ENCODE results near the gene ARMC6. TPM values are rescaled to one million over a fixed set of nuclear protein-coding genes. Genes with fewer than 3 reads are reported as not detected.

ARMC6 gene
- total and polyA plus RNA-seq, 2 of the 13 experiments (the other 11 are each of a cell fraction or from before 2014, with no cell fraction given), result 16.2 to 36.8 TPM

DNA sequence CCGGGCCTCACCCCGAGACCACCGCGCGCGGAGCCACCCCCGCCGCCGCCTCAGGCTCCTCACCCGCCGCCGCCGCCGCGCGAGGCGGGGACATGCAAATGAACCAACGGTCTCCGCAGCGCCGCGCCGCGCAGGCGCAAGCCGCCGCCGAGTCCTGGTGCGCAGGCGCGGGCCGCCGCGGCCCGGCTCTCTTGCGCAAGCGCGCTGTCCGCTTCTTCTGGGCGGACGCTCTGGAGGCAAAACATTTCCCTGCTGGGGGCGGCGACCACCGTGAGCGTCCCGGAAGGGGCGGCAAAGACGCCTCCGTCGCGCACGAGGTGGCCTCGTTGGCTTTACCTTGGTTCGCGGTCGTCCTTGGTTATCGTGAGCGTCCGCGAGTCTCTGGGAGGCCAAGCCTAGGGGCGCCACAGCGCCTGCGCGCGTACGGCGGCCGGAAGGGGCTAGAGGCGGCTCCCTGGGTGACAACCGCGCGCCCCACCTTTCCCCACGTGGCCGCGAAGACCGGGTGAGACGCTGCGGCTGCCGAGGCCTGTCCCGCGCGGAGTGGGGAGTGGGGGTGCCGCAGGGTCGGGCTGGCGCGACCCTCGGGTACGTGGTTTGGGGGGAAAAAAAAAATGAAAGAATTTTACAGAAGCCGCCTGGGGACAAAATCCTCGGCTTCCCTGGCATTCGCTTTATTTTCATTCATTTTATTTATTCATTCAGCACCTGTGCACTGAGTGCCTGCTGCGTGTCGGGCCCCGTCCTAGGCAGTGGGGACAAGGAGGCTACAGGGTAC is at the start of gene ARMC6, which contains the start of gene SUGP2 (continued):
- TF ChIP-seq, protein P1, sequence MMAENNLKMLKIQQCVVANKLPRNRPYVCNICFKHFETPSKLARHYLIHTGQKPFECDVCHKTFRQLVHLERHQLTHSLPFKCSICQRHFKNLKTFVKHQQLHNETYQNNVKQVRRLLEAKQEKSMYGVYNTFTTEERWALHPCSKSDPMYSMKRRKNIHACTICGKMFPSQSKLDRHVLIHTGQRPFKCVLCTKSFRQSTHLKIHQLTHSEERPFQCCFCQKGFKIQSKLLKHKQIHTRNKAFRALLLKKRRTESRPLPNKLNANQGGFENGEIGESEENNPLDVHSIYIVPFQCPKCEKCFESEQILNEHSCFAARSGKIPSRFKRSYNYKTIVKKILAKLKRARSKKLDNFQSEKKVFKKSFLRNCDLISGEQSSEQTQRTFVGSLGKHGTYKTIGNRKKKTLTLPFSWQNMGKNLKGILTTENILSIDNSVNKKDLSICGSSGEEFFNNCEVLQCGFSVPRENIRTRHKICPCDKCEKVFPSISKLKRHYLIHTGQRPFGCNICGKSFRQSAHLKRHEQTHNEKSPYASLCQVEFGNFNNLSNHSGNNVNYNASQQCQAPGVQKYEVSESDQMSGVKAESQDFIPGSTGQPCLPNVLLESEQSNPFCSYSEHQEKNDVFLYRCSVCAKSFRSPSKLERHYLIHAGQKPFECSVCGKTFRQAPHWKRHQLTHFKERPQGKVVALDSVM (CRISPR knock-in tag; IDR thresholded peaks at IDR 0.05), result 0 out of 2 replicates have a peak, but pooled peaks have one; percentile 12
- TF ChIP-seq, protein P2, sequence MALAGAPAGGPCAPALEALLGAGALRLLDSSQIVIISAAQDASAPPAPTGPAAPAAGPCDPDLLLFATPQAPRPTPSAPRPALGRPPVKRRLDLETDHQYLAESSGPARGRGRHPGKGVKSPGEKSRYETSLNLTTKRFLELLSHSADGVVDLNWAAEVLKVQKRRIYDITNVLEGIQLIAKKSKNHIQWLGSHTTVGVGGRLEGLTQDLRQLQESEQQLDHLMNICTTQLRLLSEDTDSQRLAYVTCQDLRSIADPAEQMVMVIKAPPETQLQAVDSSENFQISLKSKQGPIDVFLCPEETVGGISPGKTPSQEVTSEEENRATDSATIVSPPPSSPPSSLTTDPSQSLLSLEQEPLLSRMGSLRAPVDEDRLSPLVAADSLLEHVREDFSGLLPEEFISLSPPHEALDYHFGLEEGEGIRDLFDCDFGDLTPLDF (CRISPR knock-in tag; IDR thresholded peaks at IDR 0.05), result 0 out of 2 replicates have a peak, but pooled peaks have one; percentile 37
- TF ChIP-seq HNRNPUL1 (IDR thresholded peaks at IDR 0.05; ENCODE audit: low read depth, low read length) (no peak), ESRRA (CRISPR knock-in tag; IDR thresholded peaks at IDR 0.05; ENCODE audit: low read depth) (peak; percentile 38; the same call in 1 of the 2 replicates), ATM (IDR thresholded peaks at IDR 0.05; ENCODE audit: borderline replicate concordance) (no peak), RBM39 (IDR thresholded peaks at IDR 0.05; ENCODE audit: low read depth, low read length, poor library complexity, severe bottlenecking) (peak; percentile 78), CENPX (CRISPR knock-in tag; IDR thresholded peaks at IDR 0.05) (no peak), SETDB1 (CRISPR knock-in tag; IDR thresholded peaks at IDR 0.05; ENCODE audit: borderline replicate concordance) (0 out of 2 replicates have a peak, but pooled peaks have one; percentile 43)
- TF ChIP-seq, protein P3, sequence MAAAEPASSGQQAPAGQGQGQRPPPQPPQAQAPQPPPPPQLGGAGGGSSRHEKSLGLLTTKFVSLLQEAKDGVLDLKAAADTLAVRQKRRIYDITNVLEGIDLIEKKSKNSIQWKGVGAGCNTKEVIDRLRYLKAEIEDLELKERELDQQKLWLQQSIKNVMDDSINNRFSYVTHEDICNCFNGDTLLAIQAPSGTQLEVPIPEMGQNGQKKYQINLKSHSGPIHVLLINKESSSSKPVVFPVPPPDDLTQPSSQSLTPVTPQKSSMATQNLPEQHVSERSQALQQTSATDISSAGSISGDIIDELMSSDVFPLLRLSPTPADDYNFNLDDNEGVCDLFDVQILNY (CRISPR knock-in tag; conservative IDR thresholded peaks at IDR 0.05), result no peak; the same call in 1 of the 2 replicates
- TF ChIP-seq, protein P4, sequence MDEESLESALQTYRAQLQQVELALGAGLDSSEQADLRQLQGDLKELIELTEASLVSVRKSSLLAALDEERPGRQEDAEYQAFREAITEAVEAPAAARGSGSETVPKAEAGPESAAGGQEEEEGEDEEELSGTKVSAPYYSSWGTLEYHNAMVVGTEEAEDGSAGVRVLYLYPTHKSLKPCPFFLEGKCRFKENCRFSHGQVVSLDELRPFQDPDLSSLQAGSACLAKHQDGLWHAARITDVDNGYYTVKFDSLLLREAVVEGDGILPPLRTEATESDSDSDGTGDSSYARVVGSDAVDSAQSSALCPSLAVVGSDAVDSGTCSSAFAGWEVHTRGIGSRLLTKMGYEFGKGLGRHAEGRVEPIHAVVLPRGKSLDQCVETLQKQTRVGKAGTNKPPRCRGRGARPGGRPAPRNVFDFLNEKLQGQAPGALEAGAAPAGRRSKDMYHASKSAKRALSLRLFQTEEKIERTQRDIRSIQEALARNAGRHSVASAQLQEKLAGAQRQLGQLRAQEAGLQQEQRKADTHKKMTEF (CRISPR knock-in tag; IDR thresholded peaks at IDR 0.05), result peak; percentile 90; the same call in 1 of the 2 replicates
- TF ChIP-seq, protein P5, sequence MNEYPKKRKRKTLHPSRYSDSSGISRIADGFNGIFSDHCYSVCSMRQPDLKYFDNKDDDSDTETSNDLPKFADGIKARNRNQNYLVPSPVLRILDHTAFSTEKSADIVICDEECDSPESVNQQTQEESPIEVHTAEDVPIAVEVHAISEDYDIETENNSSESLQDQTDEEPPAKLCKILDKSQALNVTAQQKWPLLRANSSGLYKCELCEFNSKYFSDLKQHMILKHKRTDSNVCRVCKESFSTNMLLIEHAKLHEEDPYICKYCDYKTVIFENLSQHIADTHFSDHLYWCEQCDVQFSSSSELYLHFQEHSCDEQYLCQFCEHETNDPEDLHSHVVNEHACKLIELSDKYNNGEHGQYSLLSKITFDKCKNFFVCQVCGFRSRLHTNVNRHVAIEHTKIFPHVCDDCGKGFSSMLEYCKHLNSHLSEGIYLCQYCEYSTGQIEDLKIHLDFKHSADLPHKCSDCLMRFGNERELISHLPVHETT (CRISPR knock-in tag; conservative IDR thresholded peaks at IDR 0.05), result peak; percentile 86
- TF ChIP-seq, protein P6, sequence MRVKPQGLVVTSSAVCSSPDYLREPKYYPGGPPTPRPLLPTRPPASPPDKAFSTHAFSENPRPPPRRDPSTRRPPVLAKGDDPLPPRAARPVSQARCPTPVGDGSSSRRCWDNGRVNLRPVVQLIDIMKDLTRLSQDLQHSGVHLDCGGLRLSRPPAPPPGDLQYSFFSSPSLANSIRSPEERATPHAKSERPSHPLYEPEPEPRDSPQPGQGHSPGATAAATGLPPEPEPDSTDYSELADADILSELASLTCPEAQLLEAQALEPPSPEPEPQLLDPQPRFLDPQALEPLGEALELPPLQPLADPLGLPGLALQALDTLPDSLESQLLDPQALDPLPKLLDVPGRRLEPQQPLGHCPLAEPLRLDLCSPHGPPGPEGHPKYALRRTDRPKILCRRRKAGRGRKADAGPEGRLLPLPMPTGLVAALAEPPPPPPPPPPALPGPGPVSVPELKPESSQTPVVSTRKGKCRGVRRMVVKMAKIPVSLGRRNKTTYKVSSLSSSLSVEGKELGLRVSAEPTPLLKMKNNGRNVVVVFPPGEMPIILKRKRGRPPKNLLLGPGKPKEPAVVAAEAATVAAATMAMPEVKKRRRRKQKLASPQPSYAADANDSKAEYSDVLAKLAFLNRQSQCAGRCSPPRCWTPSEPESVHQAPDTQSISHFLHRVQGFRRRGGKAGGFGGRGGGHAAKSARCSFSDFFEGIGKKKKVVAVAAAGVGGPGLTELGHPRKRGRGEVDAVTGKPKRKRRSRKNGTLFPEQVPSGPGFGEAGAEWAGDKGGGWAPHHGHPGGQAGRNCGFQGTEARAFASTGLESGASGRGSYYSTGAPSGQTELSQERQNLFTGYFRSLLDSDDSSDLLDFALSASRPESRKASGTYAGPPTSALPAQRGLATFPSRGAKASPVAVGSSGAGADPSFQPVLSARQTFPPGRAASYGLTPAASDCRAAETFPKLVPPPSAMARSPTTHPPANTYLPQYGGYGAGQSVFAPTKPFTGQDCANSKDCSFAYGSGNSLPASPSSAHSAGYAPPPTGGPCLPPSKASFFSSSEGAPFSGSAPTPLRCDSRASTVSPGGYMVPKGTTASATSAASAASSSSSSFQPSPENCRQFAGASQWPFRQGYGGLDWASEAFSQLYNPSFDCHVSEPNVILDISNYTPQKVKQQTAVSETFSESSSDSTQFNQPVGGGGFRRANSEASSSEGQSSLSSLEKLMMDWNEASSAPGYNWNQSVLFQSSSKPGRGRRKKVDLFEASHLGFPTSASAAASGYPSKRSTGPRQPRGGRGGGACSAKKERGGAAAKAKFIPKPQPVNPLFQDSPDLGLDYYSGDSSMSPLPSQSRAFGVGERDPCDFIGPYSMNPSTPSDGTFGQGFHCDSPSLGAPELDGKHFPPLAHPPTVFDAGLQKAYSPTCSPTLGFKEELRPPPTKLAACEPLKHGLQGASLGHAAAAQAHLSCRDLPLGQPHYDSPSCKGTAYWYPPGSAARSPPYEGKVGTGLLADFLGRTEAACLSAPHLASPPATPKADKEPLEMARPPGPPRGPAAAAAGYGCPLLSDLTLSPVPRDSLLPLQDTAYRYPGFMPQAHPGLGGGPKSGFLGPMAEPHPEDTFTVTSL (CRISPR knock-in tag; IDR thresholded peaks at IDR 0.05; ENCODE audit: borderline replicate concordance), result peak; percentile 75; the same call in 1 of the 2 replicates
- TF ChIP-seq, protein P7, sequence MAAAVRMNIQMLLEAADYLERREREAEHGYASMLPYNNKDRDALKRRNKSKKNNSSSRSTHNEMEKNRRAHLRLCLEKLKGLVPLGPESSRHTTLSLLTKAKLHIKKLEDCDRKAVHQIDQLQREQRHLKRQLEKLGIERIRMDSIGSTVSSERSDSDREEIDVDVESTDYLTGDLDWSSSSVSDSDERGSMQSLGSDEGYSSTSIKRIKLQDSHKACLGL (CRISPR knock-in tag; IDR thresholded peaks at IDR 0.05), result peak; percentile 100

All from HepG2 (cell line).